NCI-H1092 treated with DMSO at 0.1 percent for 48 hours (cell line): ENCODE data around the gene OPN4.

Experiments used
- DNase-seq: peaks from one replicate; lab custom pipeline; 2025; lab: John Stamatoyannopoulos, UW

OPN4 gene

GRCh38 chr10:86647773-86648703, 6.3 kb upstream of the OPN4 start:
- DNase-seq, result no peak

DNA sequence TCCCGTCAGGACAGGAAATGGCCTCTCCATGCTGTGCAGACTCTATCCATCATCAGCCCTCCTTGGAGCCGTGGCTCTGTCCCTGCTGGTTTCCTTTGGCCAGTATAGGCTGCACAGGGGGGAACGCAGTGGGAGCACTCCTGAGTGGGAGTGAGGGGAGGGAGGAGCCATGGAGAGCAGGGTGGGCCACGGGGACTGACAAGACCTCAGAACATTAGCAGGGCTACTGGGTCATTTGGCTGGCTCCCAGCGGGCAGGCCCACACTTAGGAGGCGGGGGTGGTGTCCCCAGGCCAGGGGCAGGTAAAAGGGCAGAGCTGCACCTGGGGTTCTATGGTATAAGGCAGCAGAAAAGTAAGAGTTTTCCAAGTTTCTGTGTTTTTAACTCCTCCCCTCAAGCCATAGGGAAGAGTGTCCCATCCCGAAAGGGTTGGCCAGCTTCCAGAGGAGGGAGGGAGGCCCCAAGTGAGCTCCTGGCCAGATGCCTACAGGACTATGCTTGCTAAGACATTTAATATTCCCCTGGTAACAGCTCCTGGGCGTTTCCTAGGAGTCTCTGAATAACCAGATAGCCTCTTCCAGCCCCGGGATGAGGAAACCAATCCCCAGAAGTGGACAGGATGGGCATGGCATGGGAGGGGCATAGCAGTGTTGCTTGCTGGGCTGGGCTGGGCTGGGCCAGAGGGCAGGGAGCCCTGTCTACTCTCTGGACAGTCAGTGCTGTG, 5.5 kb upstream of the OPN4 start:
- DNase-seq, result no peak

DNA sequence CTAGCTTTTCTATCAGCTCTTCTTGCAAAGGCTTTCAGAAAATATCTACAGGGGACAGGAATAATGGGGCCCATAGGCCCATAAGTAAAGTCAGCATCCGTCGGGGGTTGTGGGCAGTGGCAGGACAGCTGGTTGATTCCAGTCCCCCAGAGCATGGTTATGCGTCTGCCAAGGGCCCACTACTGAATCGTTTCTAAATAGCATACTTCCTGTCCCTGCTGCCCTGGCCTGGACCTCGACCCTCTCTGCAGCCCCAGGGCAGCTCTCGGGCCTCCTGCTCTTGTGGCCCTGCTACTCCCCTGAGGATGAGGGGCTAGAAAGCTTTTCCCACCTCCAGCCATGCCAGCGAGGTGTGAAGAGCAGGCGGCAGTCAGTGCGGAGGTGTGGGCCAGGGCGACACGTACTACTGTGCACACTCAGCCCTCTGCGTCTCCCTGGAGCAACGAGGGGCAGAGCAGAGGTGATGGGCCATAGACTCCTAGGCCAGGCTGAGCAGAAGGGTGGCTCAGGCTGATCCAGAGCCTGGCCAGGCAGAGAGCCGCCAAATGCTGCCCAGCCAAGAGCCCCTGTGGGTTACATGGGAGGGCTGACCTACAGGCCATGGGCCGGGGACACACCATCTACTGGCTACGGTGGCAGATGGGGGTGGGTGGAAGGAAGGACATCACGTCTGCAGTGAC, 4.7 kb upstream of the OPN4 start:
- no peak for DNase-seq

DNA sequence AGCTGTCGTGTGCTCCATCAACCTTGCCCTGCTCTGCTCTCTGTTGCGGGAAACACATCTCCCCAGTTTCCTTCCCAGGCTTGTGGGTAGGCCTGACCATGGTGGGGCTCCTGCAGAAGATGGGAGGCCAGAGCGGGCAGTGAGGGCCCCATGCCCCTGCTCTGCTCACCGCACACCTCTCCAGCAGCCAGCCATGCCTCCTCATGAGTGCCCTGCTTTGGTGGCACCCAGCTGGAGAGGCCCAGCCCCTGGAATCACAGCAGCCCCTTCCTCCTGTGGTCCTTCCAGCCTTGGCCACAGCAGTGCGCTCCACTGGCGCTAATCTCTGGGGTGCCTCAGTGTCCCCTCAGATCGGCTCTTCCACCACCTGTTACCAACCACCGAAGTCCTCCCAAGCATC, 4.2 kb upstream of the OPN4 start:
- DNase-seq, result no peak

DNA sequence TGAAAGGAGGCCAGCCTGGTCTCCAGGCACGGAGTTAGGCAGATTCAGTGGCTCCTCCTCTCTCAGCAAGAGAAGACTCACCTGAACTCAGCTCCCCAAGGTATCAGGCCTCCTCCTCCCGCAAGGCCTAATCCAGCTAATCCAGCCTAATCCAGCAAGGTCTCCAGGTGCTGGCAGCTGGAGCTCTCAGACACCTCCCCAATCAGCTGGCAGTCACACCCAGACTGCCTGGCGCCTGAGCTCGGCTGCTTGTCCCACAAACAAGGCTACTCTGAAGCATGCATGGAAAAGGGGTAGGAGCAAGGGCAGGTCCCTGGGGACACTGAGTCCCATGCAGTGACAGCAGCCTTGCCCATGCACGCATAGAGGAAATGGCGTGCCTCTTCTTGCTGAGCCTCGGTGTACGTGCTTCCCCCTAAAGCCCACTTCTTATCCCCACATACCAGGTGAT, 3.3 kb upstream of the OPN4 start:
- DNase-seq, result no peak

DNA sequence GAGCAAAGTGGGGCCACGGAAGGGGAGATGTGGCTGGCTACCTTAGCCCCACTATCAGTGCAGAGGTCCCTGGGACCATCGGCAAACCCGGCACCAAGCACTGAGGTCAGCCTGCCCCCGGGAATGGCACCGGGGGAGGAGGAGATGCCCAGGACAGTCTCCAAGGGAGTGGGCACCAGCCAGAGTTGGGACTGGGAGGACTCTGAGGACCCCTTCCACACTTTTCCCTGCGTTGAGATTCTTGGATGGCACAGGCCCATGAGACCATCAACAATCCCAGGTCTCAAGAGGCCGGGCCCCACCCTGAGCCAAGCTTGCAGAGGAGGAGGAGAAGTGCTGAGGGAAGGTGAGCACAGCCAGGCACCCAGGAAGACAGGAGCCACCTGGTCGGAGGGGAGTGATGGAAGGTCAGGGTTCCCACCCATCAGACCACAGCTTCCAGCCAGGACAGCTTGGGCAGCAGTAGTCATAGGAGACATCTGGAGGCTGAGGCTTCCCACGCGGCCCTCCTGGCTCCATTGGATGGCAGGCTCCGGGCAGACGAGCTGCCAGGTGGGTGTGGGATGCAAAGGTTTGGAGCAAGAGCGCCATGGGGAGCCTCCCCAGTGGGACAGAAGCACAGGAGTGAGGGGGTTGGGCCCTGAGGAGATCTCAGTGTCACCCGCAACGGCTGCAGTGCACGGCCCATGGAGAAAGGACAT, 2.6 kb upstream of the OPN4 start:
- DNase-seq, result no peak

DNA sequence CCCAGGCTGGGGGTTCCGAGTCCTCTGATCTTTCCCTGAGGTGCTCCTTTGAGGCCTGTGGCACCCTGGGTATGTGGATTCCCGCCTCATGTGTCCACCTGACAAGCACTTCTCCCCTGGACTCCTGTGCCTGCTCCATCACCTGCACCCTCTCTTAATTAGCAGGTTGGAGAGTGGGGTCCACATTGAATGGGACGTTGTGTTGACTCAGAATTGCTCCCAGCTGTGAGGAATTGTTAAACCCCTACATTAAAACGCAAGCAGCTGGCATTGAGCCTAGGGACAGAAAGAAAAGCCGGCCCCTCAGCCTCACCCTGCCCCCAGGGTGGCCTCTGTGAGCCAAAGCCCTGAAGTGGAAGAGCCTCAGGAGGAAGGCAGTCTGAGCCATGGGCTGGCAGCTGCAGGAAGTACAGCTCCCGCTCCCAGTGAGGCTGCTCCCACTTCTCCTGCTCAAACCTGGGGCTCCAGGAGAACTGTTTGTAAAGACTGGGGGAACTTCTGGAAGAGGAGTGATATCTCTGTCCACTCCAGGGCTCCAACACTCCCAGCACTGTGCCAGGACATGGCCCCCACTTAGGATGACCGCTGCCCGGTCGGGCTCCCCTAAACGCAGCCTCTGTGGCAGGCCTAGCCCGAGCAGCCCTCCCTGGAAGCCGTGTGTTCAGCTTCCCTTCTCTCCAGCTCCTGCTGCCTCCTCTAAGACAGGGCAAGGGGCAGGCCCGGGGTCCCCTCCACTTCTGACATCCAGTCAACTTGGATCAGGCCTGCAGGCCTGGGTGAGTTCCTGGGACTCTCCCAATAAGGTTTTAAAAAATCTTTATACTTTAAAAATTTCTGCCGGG, 1.8 kb upstream of the OPN4 start:
- DNase-seq, result peak; percentile 94

DNA sequence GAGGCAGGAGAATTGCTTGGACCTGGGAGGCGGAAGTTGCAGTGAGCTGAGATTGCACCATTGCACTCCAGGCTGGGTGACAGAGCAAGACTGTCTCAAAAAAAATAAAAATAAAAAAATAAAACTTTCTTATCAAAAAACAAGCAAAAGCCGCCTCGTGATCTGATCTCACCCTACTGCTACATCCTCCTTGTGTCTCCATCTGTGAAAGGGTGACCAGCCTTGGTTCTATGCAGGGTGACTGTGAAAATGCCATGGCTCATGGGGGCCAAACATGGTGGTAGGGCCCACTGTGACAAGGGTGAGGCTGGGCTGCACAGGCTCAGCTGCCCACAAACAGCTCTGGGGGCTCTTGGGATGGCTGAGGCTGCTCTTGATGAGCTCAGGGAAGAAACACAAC, 968 bp upstream of the OPN4 start:
- DNase-seq, result no peak

GRCh38 chr10:86653987-86654386, 360 bp upstream of the OPN4 start:
- DNase-seq, result no peak

DNA sequence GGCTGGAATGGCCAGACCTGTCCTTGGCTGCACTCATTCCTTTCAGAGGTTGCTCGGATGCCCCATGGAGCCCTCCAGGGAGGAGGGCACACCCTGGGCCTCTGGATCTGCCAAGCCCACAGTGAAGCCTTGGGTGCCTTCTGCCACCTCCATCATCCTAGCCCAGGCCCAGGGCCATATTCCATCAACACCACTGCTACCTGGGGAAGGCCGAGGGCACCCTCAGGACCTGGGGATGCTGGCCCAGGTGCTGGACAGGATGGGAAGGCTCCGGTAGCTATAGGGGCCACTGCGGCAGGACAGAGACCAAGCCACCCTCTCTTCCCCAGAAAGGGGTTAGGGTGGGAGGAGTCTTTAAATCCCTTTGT, 810 bp downstream of the OPN4 start:
- DNase-seq, result no peak

DNA sequence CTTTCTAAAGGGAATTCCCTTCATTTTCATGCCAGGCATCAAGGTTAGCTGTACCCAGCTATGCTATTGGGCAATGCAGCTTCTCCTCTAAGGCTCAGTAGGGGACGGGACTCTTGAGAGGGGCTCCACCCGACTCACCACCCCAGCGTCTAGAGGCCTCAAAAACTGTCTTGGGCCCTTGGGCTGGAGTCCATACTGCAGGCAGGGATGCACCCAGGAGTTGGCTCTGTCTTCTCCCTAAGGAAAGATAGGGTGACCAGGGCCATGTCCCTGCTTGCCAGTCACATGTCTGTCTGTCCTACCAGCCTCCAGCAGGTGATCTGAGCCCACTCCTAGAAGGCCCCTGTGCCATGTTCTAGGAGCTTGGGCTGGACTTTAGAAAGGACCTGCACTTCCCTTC, 1.2 kb downstream of the OPN4 start:
- no peak for DNase-seq

DNA sequence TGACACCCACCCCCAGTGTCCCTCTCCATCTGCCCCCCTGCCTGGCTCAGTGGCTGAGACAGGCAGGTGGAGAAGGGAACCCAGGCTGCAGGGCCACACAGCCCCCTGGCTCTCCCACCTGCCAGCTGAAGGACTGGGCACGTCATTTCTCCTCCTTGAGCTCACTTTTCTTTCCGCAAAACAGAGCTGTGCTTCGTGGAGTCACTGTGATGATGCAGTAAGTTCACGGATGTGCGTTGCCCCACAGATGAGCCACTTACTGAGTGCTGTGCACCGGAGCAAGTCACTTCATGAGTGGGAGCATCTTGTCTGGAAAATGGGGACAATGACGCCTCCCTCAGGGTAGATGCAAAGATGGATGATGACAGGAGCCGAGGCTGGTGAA, 2.7 kb downstream of the OPN4 start:
- no peak for DNase-seq

DNA sequence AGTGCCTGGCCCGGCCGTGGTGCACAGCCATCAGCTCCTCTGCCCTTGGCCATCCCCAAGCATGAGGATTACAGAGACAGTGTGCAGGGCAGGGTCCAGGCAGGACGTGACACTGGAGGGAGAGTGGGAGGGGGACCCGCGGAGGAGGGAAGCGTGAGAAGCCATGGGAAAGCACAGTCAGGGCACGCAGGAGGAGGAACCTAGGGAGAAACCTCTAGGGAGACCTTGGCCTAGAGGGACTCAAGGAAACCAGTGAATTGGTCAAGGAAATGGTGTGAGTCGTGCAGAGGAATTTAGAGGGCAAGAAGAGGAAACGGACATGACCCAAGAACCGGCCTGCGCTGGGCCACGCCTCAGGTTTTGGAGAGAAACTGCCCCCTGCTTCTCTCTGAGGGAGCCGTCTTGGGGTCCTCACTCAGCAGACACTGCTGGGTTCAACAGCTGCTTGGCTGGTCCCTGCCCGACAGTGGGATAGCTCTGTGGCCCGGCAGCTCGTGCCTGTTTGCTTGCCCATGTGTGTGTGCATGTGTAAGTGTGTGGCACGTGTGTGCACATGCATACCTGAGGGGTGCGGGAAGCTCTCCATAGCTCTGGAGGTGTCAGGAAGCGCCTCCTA, 3.2 kb downstream of the OPN4 start:
- DNase-seq, result no peak

DNA sequence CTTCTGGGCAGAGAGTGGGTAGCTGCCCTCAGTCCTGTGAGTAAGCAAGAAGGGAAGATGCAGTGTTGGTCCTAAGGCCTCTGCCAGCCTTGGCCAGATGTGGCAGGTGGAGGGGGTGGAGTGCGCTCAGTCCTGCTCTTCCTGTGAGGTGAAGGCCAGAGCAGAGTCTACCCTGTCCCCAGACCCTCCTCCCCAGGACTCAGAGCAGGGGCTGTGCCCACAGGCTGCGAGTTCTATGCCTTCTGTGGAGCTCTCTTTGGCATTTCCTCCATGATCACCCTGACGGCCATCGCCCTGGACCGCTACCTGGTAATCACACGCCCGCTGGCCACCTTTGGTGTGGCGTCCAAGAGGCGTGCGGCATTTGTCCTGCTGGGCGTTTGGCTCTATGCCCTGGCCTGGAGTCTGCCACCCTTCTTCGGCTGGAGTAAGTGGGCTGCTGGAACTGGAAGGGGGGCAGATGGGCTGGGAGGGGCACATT, 4.0 kb downstream of the OPN4 start:
- no peak for DNase-seq

- no peak for DNase-seq
These were observed 4.4 kb downstream of the OPN4 start for GRCh38 chr10:86658751-86659150.

- no peak for DNase-seq
These were observed 4.9 kb downstream of the OPN4 start for GRCh38 chr10:86659161-86659691.

- DNase-seq, result no peak
These were observed 5.5 kb downstream of the OPN4 start for GRCh38 chr10:86659721-86660453.

DNA sequence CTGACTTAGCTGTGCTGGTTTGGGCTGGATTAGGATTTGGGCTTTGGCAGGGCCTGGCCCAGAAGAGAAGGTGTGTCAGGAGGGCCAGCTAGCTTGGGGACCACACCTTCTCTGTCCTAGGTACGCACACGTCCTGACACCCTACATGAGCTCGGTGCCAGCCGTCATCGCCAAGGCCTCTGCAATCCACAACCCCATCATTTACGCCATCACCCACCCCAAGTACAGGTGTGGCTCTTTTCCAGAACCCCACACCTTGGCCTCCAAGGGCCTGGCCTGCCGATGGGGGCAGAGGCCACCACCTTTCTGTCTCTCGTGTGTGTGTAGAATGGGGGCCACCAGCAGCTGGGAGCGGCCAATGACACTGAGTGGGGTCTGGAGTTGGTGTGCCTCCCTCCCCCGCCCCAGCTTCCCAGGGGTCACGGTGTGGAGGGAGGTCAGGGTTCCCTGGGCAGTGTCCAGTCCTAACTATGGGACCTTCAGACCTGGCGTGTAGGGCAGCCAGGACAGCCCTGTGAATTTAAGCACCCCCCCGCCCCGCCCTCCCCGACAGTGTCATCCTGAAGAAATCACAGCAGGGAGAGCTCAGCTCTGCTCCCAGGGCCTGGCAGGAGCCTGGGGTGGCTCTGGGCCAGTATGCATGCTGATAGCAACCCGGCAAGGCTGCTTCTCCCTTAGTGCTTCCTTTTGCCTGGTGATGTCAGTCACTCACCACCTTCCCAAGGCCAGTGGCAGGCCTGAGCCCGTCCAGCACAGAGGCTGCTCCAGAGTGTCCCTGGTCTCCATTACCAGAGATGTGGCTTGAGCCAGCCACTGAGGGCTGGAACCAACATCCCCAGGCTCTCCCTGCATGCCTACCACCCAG, 7.0 kb downstream of the OPN4 start:
- DNase-seq, result no peak
